HG02884 (cell line): ENCODE data around the gene CD101.
A peak's percentile ranks its signal among the peaks of the same experiment; 100 is the strongest.

ENCODE experiments used
- ATAC-seq: cut with Tn5 transposase; IDR thresholded peaks from one replicate; pipeline ENCODE4 v1.9.1; 2021; ENCODE audit warnings: mild to moderate bottlenecking, moderate library complexity; ENCODE audit not compliant: unreplicated experiment

The CD101 gene

GRCh38 chr1:117051224-117052064 lies 49.9 kb downstream of the CD101 start:
- ATAC-seq, result peak; percentile 79

DNA sequence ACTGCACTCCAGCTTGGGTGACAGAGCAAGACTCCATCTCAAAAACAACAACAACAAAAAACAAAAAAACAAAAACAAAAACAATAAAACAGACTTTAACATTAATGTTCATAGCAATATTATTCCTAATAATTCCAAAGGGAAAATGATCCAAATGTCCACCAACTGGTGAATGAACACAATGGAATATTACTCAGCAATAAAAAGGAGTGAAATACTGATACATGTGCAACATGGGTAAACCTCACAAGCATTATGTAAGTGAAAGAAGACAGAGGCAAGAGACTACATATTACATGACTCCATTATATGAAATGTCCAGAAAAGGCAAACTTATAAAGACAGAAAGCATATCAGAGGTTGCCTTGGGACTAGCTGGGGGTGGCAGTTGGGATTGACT lies 52.5 kb downstream of the CD101 start:
- no peak for ATAC-seq

GRCh38 chr1:117058810-117059209 lies 57.2 kb downstream of the CD101 start:
- no peak for ATAC-seq

GRCh38 chr1:117059334-117059677 lies 57.7 kb downstream of the CD101 start:
- ATAC-seq, result peak; percentile 27

GRCh38 chr1:117059678-117060440 lies 58.3 kb downstream of the CD101 start, which contains the start of gene TTF2:
Gene TTF2 (plus strand): TSS chr1:117060326. CDS start chr1:117060347, 21 bp downstream.
- peak; percentile 90 for ATAC-seq

DNA sequence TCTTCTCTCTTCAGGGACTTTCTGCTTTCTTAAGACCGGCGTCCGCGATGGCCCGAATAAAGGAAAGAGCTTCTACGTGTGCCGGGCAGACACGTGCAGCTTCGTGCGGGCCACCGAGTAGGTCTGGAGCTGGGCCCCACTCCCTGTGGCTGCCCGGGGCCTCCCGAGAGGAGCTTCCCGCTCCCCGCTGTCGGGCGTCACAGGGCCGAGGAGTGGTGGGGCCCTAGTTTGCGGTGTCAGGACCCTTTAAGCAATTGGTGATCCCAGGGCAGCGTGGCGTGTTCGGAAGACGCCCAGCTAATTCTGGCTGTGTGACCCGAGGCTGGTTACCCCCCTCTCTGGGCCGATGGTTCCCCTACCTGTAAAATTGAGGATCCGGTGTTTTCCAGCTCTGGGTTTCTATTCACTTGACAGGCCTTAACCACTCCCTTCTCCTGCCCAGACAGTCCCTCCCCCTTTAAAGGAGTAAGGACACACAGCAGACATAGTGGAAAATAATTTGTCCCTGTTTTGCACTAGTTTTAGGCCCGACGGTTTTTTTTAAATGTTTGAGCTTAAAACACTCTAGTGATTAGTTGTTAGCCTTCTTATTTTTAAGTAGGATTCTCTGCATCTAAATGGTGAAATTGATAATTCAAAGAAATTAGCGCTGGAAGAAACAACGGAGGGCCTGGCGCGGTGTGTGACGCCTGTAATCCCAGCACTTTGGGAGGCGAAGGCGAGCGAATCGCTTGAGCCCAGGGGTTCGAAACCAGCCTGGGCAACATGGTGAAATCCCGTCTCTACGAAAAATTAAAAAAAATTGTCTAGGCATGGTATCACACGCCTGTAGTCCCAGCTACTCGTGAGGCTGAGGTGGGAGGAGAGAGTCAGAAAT lies 59.1 kb downstream of the CD101 start:
- no peak for ATAC-seq

- ATAC-seq, result no peak
Observed at GRCh38 chr1:117061986-117062415, 60.4 kb downstream of the CD101 start.

GRCh38 chr1:117066367-117066766 lies 64.8 kb downstream of the CD101 start:
- ATAC-seq, result no peak

- ATAC-seq, result peak; percentile 69
Observed at GRCh38 chr1:117067533-117068370, 66.2 kb downstream of the CD101 start.

GRCh38 chr1:117068580-117068979 lies 67.0 kb downstream of the CD101 start:
- ATAC-seq, result no peak

DNA sequence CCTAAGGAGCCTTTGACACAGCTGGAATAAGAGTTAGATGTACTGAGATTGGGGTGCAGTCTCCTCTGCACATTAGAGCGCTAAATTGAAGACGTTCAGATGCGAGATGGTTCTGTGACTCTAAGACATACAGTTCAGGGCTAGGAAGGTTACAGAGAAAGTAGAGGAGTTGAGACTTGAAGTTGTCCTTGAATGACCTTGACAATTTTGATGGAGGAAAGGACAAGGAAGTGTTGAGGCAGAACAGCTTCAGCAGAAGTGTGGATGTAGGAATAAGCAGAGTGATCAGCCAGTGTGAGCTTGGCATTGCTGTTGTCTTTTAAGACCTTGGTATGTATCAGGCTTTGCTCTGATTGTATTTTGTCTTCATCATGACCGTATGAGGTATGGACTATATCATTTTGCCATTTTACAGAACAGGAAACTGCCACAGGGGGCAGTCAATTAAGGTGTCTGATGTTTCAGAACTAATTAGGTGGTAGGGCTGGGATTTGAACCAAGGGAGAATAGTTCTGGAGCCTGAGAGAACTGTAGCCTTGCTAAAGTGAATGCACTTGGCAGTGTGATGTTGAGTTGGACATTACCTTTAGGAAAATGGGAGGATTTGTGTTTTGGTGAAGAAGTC lies 67.8 kb downstream of the CD101 start:
- ATAC-seq, result no peak

GRCh38 chr1:117070124-117070523 lies 68.6 kb downstream of the CD101 start:
- peak; percentile 51 for ATAC-seq

- no peak for ATAC-seq
Observed at GRCh38 chr1:117076648-117077047, 75.1 kb downstream of the CD101 start.

- no peak for ATAC-seq
Observed at GRCh38 chr1:117077267-117077666, 75.7 kb downstream of the CD101 start.

DNA sequence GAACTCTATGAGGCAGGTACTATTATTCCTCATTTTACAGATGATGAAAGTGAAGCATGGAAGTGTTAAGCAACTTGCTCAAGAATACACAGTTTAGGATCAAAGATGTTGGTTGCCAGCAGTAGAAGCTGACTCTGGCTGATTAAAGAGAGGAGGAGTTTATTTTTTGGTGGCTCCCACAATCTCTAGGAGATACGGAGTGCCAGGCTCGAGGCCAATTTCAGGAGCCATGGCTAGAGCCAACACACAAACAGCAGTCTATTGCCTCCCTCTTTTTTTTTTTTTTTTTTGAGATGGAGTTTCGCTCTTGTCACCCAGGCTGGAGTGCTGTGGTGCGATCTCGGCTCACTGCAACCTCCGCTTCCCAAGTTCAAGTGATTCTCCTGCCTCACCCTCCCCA lies 78.2 kb downstream of the CD101 start:
- ATAC-seq, result no peak

- no peak for ATAC-seq
Observed at GRCh38 chr1:117084231-117084630, 82.7 kb downstream of the CD101 start.
